Smooth muscle cell (in vitro differentiated cells): Measurements from ENCODE around the gene CGNL1. TPM values are rescaled to one million over a fixed set of nuclear protein-coding genes. Genes with fewer than 3 reads are reported as not detected.
A peak's percentile ranks its signal among the peaks of the same experiment; 100 is the strongest.

Experiments
- DNase-seq: peaks from one replicate; lab custom pipeline; 2025; ENCODE audit not compliant: unreplicated experiment; lab: John Stamatoyannopoulos, UW
- H2AFZ ChIP-seq: fragments of 200-600 bp; sonication (generic); 2 replicates; pipeline ENCODE4 v1.6.0; 2016; ENCODE audit warnings: antibody characterized with exemption, low read depth, mild to moderate bottlenecking
- H3F3A ChIP-seq: fragments of 200-600 bp; sonication (generic); 2 replicates; pipeline ENCODE4 v1.6.0; 2017; ENCODE audit warnings: antibody characterized with exemption, low read depth
- H3K27ac ChIP-seq: fragments of 200-600 bp; sonication (generic); 2 replicates; pipeline ENCODE4 v1.5.1; 2016; ENCODE audit warnings: low read depth, mild to moderate bottlenecking
- H3K27me3 ChIP-seq: fragments of 200-600 bp; sonication (generic); 2 replicates; pipeline ENCODE4 v1.6.1; 2016; ENCODE audit warnings: low read depth, mild to moderate bottlenecking
- H3K36me3 ChIP-seq: fragments of 200-600 bp; sonication (generic); 2 replicates; pipeline ENCODE4 v1.5.1; 2016; ENCODE audit warnings: low read depth
- H3K4me1 ChIP-seq: fragments of 200-600 bp; sonication (generic); 2 replicates; pipeline ENCODE4 v1.5.1; 2016; ENCODE audit warnings: low read depth
- H3K4me2 ChIP-seq: fragments of 200-600 bp; sonication (generic); 2 replicates; pipeline ENCODE4 v1.6.0; 2016; ENCODE audit warnings: mild to moderate bottlenecking
- H3K4me3 ChIP-seq: fragments of 200-600 bp; sonication (generic); 2 replicates; pipeline ENCODE4 v1.5.1; 2016; ENCODE audit warnings: mild to moderate bottlenecking
- H3K79me2 ChIP-seq: fragments of 200-600 bp; sonication (generic); 2 replicates; pipeline ENCODE4 v1.6.0; 2016; ENCODE audit warnings: low read depth, mild to moderate bottlenecking
- H3K9ac ChIP-seq: fragments of 200-600 bp; sonication (generic); 2 replicates; pipeline ENCODE4 v1.6.0; 2016; ENCODE audit warnings: low read depth
- H3K9me3 ChIP-seq: fragments of 200-600 bp; sonication (generic); replicated peaks from 2 replicates; pipeline ENCODE4 v1.5.1; 2016; ENCODE audit warnings: low read depth
- H4K20me1 ChIP-seq: fragments of 200-600 bp; sonication (generic); 2 replicates; pipeline ENCODE4 v1.6.0; 2016; ENCODE audit warnings: low read depth
- WGBS: methylation state at CpG from one replicate; pipeline ENCODE4 v1.1.7; 2016; ENCODE audit warnings: low lambda C conversion rate; 5-methylcytosine and 5-hydroxymethylcytosine counted together
- polyA plus RNA-seq: library from polyadenylated mRNA; unstranded; fragments of >200 nt; fragmentation: Nextera tagmentation; extraction: Ambion mirVana; gene quantifications from 2 replicates; pipeline ENCODE4 v1.2.1, GENCODE V29; 2016
- total RNA-seq: library from RNA; depleted of rRNA; stranded (reverse); fragments of >200 nt; gene quantifications from 2 replicates; pipeline ENCODE4 v1.2.3, GENCODE V29; 2014
- TF ChIP-seq, protein P1 (sequence below): fragments of 200-600 bp; sonication (generic); IDR thresholded peaks from 2 replicates; pipeline ENCODE4 v1.5.1; 2017; ENCODE audit warnings: borderline replicate concordance, mild to moderate bottlenecking, antibody characterized with exemption; ENCODE audit not compliant: insufficient read depth, poor library complexity, severe bottlenecking

The CGNL1 gene
- total and polyA plus RNA-seq, 2 experiments from 2014 or later = 4.2 to 9.5 TPM

- no peak for DNase-seq
- Histone ChIP-seq H3K9ac (no peak overlapping the region), H4K20me1 (no peaks in the 10 kb centered on the region), H3K36me3 (no peaks in the 10 kb centered on the region), H3K27me3 (no peaks in the 10 kb centered on the region), H3K79me2 (no peaks in the 10 kb centered on the region), H3K9me3 (no peaks in the 10 kb centered on the region), H3K4me3 (no peak overlapping the region), H3F3A (no peaks in the 10 kb centered on the region), H2AFZ (no peak overlapping the region), H3K4me1 (peaks cover 11% of the 10 kb centered on the region), H3K4me2 (peak overlapping the region; percentile 11), H3K27ac (peak overlapping the region; percentile 11)
- WGBS = 60% methylated on average over 15 of the region's 15 CpGs
- TF ChIP-seq, protein P1, sequence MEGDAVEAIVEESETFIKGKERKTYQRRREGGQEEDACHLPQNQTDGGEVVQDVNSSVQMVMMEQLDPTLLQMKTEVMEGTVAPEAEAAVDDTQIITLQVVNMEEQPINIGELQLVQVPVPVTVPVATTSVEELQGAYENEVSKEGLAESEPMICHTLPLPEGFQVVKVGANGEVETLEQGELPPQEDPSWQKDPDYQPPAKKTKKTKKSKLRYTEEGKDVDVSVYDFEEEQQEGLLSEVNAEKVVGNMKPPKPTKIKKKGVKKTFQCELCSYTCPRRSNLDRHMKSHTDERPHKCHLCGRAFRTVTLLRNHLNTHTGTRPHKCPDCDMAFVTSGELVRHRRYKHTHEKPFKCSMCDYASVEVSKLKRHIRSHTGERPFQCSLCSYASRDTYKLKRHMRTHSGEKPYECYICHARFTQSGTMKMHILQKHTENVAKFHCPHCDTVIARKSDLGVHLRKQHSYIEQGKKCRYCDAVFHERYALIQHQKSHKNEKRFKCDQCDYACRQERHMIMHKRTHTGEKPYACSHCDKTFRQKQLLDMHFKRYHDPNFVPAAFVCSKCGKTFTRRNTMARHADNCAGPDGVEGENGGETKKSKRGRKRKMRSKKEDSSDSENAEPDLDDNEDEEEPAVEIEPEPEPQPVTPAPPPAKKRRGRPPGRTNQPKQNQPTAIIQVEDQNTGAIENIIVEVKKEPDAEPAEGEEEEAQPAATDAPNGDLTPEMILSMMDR = no peak
Measured at GRCh38 chr15:57496946-57497869, 120.9 kb downstream of the CGNL1 start.

DNA sequence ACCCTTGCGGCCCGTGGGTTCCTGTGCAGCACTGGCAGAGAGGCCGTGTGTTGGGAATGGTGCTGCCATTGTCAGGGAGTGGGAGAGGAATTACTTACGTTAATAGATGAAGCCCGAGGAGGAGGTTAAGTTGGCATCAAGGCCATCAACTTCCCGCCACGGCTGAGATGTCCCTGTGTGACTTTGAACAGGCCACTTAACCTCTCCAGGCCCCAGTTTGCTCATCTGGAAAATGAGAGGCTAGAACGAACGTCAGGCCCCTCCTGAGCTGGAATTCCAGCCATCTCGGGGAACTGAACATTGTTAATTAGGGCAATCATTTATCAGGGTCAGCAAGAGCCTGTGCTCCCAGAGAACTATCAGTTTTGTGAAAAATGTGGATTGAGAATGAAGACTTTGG is 124.0 kb downstream of the CGNL1 start:
- Histone ChIP-seq H2AFZ (no peak overlapping the region), H3K27me3 (no peaks in the 10 kb centered on the region), H3K36me3 (no peaks in the 10 kb centered on the region), H3F3A (peaks cover 9% of the 10 kb centered on the region), H3K27ac (no peak overlapping the region), H3K4me3 (no peak overlapping the region), H3K9ac (no peak overlapping the region), H3K4me2 (no peak overlapping the region), H3K9me3 (no peaks in the 10 kb centered on the region), H3K4me1 (peaks cover 15% of the 10 kb centered on the region), H4K20me1 (no peaks in the 10 kb centered on the region), H3K79me2 (no peaks in the 10 kb centered on the region)
- 56% methylated on average over 10 of the region's 10 CpGs for WGBS
- DNase-seq = no peak
- TF ChIP-seq, protein P1 = no peak

GRCh38 chr15:57500979-57501576 is 124.8 kb downstream of the CGNL1 start:
- no peak for DNase-seq
- Histone ChIP-seq H4K20me1 (no peaks in the 10 kb centered on the region), H3K36me3 (no peaks in the 10 kb centered on the region), H3K79me2 (no peaks in the 10 kb centered on the region), H3K27ac (peak overlapping the region; percentile 4), H3K27me3 (no peaks in the 10 kb centered on the region), H3F3A (peaks cover 15% of the 10 kb centered on the region), H3K4me1 (peaks cover 23% of the 10 kb centered on the region), H3K4me2 (peak overlapping the region; percentile 27), H3K9ac (no peak overlapping the region), H3K9me3 (no peaks in the 10 kb centered on the region), H3K4me3 (no peak overlapping the region), H2AFZ (no peak overlapping the region)
- 58% methylated on average over 6 of the region's 6 CpGs for WGBS
- TF ChIP-seq, protein P1 = no peak
